ENCODE measurements around the gene TBC1D22A.
"Not testable (repeated sequence)": the region's sequence is repeated elsewhere in the genome, so short reads cannot be mapped to it uniquely, and the experiment has no call there.

TBC1D22A gene

DNA sequence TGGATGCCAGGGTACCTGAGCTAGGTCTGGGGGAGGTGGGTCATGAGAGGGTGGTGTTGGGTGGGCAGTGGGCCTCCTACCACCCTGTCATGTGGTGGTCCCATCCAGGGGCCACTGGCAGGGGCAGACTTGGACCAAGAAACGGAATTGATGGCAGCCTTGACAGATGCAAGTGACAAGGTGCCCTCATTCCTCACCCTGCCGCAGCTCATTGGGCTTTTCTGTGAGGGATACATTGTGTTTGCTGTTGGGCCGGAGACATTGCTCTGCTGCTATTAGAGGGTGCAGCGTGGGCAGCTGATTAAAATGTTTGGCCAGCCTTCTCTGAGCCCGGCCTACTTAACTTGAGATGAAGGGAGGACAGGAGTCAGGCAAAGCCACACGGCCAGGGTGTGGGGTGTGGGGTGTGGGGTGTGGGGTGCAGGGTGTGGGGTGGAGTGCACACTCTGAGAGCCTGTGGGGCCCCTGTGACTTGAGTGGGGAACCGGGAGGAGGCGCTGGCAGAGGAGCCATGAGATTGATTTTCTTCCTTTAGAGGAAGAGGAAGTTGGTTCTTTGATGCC, 351.5 kb downstream of the TBC1D22A start:
- no peak for DNase-seq

DNA sequence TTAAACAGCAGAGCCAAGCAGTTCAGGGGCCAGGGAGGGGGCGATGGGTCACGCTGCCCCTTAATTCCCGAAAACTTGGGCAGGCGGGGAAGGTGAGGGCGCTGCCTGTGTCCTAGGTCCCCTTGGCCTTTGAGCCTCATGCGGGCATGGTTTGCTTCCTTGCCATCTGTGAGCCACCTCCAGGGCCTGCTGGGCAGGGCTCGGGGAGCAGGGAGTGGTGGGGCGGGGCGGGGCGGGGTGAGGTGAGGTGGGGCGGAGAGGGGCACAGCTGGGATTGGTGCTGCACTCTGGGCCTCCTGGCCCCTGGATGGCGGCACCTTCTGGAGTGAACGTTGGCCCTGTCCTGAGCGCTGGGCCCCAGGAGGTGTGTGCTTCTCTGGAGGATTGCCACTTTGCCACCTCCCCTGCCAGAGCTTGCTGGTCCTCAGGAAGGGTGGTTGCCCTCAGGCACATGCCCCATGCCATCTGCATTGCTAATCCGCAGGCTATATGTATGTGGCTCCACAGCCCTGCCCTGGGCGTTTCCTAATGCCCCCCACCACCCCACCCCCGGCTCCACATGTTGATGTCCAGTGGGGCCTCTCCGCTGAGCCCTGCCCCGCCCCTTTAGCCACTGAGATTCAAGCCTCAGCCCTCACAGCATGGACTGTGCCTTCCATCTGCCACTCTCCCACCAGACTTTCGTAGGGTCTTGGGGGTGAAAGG, 352.5 kb downstream of the TBC1D22A start:
- no peak for DNase-seq

DNA sequence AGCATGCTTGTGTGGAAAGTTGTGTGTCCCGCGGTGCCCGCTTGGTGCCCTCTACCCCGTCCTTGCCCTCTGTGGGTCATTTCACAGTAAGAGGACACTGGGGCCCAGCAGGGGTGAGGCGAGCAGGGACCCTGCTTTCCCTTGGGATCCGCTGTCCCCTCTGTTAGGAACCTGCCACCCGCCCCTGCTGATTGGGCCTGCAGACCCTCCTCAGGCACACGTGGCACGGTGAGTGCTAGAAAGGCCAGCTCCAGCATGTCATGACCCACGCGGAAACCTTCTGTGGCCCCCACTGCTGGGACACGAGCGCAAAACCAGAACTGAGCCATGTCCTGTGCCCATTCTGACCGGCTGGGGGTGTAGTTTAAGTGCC, 353.1 kb downstream of the TBC1D22A start:
- DNase-seq: no peak

DNA sequence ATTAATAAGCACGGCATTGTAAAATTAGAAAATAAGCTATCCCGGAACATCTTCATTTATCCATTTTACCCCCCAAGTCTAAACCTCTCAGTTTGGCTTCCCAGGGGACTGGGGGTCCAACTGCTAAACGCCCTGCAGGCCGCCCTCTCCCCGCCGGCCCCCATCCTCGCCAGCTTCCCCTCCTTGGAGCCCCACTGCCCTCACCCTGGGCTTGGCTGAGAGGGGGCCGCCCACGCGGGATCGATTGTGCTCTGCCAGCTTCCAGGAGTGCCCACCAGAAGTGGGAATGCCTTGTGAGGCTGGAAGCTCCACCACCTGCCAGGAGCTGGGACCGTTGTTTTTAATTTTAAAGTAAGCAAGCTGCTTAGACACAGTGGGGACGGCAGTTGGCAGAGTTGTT, 353.5 kb downstream of the TBC1D22A start:
- no peak for DNase-seq

DNA sequence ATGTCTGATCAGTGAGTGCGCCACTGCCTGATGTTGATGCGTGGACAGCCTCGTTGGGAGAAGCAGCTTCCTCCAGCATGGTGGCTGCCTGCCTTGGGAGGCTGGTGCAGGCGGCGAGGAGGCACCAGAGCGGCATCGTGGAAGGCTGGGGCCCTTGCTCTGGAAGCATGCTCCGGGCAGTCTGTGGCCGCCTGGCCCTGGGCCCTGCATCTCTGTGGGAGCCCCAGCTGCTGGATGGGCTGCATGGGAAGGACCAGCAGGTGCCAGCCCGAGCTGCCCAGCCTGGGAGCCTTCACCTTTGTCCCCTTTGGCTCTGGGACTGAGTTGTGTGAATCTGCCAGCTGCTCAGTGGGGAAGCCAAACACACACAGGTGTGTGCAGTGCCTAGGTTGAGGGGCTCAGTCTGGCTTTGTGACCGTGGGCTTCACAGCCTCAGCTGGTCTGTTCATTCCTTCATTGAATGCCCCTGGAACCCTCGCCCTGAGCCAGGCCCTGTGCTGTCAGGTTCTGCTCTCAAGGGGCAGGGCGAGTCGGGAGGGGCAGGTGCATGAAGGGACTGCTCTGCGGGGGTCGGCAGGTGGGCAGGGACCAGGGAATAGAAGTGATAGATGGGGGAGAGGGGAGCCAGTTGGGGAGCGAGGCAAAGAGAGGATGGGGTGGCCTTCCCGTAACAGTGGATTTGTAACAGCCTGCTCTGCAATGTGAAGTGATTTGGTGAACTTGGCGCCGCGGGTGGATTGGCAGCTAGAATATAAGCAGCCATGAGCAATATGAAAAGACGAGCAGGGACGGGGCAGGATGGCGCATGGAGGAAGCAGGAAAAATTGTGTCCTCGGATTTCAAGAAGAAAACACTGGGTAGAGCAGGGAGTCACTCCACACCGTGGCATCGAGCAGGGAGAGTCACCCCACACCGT, 354.2 kb downstream of the TBC1D22A start:
- DNase-seq: no peak

DNA sequence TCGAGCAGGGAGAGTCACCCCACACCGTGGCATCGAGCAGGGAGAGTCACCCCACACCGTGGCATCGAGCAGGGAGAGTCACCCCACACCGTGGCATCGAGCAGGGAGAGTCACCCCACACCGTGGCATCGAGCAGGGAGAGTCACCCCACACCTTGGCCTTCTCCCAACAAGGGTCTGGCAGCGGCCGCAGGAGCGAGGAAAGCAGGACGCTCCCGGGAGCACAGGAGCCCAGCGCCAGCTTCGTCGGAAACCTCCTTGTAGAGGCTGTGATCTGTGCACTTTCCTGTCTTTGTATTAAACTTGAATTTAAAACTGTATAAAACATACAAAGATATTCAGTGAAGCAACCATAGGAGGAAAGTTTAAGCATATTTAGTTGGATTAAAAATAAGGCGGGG, 355.0 kb downstream of the TBC1D22A start:
- DNase-seq: not testable (repeated sequence)

DNA sequence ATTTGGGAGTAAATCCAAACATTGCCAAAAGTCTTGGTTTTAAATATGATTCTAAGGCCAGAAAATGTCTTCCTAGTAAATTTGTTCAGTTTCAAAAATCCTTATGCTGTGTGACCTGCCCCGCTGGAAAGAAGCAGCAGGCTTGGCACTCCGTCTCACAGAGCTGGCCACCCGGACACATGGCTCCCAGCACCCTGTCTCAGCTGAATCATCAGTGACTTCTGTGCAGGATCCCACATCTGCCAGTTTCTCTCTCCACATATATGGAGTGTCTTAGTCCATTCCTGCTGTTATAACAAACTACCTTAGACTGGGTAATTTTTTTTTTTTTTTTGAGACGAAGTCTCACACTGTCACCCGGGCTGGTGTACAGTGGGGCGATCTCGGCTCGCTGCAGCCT, 356.7 kb downstream of the TBC1D22A start:
- no peak for DNase-seq

DNA sequence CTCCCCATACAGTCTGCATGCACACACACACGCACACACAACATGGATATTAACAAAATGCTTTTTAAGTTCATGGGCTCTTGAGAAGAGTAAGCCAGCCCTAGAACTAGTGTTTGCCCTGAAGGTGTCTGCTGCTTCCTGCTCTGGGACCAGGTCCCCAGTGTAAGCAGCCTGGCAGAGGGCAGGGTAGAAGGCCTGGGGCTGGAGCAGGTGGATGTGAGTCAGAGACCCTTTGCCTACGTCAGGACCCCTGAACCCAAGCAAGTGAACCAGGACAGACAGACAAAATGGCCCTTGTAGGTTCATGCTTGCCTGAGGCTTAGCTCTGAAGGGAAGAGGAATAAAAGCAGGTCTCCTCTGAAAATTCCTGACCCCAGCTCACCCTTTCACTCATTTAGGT, 357.9 kb downstream of the TBC1D22A start:
- DNase-seq: no peak

DNA sequence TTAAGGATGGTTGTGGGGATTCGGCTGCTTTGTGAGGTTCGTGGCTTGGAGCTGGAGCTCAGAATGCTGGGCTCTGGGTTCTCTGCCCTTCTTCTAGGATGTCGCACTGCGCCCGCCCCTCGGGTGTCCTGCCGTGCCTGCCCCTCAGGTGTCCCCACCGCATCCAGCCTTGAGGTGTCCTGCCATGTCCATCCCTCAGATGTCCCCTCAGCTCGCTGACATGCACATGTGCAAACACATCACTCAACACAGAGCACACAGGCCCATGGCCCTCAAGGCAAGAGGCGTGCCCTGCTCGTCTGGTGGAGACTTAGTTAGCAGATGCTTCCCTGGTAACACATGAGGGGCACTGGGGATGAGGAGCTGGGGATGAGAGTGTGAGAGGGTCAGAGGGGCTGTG, 359.3 kb downstream of the TBC1D22A start:
- no peak for DNase-seq

DNA sequence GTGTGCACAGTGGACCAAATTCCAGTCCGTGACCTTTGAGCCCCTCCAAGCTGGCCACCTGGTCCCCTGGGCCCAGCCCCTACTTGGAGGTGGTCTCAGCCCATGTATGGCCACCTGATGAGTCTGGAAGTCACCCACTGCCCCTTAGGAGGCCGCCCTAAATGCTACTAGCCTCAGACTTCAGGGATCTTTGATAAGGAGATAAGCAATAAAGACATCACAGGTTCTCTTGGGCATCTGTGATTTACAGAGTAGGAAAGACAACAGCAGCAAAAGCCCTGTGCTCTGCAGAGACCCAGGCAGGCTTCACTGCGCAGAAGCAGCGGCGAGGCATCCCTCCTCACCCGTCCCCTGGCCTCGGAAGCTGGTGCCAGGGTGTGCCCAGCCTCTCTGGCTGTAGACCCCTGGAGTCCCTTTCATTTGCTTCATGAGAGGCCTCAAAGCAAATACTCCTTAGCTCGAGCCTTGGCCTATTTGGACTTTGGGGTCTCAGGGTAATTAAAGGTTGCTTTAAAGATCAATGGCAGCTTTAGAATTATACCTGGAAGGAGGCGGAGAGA, 360.1 kb downstream of the TBC1D22A start:
- DNase-seq: no peak

DNA sequence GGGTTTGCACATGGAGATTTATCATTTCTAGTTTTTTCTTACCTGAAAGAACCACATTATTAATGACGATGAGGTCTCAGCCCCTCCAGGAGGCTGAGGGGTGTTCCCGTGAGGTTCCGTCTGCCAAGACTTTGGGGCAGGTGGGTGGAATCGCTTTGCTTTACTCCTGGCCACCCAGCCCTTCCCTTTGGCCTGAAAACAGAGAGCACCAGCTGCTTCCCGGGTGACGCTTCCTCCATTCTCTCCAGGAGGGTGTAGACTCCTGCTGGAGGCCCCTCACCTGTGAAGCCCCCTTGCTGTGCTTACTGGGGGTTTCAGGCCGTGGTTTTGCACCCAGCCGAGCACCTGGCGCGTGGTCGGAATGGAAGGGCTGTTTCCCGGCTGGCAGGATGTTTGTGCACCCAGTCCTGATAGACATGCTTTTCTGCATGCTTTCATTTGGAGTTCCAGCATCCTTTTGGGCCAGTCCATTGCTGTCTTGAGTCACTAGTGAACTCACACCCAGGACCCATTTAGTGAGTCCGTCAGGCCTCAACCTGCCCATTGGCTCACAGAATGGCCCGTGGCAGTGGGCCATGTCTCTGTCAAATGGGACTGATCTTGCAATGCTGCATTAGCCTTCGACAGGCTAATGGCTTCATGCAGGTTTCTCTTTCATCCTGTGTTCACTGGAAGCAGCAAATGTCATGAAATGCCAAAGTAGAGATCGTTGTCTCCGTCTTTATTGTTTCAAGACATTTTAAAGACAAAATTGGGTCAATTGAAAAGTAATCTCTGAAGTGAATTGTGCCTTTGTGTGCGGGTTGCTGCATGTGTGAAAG, 360.8 kb downstream of the TBC1D22A start:
- DNase-seq: no peak

DNA sequence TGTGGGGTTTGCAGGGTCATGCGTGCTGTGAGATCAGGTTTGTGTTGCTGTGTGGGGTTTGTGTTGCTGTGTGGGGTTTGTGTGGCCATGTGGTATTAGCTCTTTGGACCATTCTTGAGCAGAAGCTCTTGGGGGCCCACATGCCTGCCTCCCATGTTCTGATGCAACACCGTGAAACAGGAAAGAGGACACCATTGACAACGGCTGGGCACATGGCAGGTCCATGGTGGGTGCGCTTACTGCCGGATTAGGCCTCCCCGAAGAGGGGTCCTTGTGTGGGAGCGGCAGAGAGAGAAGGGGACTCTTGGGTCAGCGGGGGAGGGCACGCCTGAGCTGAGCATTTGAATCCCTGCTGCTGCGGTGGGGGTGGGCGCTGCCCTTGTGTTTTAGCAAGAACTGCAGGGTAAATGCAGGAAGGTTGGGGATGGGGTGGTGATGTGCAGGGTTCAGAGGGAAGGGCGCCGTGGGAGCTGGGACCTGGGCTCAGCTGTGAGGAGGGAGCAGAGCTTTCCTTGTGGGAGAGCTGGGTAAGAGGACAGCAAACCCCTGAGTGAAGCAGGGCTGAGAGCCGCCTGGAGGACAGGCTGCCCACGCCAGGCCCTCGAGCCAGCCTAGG, 361.5 kb downstream of the TBC1D22A start:
- no peak for DNase-seq

DNA sequence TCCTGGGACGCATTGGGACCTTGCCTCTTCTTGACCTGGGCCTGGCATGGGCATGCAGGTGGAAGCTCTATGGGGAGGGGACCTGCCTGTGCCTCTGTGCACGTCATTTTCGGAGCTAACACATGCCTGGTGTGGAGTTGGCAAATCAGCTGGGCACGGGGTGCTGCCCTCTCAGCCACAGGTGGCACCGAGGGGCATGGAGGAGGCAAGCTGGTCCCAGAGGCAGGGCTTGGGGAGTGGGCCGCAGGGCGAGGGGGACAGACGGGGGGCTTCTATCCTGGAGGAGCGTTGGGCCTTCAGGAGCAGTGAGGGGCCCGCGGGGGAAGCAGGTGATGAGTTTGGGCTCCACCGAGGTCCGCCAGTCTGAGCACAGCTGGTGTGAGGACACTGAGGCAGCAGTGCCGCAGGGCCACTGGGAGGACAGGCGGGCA, 362.0 kb downstream of the TBC1D22A start:
- no peak for DNase-seq

DNA sequence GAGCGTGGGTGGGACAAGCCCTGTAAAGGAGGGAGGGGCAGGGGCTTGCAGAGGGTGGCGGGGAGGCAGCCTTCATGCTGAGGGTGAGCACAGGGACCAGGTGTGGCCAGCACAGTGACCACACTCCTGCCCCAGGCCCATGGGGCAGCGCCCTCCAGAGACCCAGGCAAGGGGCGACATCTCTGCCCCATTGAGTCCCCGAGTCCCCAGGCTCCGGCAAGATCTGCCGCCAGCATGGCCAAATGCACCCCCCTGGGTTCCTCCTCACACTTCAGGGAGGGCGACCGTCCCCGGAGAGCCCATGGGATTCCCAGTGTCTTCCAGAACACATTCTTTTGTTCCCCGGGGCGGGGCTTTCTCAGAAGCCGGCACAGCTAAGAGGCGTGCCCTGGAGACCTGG, 362.5 kb downstream of the TBC1D22A start:
- no peak for DNase-seq

DNA sequence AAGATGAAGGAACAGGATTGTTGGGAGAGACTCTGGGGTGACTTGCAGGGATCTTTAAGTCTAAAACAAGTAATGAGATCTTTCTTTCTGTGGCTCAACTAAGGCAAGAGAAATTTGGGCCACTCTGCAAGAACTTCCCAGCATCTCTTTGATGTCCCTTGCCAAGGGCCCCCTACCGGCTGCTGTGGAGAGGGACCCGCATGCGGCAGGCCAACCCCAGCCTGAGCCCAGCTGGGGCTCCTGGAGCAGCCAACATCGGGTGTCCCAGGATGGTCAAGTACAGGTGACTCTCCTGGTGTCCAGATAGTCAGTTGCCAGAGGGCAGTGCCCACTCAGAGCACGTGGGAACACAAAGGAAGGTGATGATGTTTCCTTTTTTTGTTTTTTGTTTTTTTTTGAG, 363.2 kb downstream of the TBC1D22A start:
- no peak for DNase-seq

DNA sequence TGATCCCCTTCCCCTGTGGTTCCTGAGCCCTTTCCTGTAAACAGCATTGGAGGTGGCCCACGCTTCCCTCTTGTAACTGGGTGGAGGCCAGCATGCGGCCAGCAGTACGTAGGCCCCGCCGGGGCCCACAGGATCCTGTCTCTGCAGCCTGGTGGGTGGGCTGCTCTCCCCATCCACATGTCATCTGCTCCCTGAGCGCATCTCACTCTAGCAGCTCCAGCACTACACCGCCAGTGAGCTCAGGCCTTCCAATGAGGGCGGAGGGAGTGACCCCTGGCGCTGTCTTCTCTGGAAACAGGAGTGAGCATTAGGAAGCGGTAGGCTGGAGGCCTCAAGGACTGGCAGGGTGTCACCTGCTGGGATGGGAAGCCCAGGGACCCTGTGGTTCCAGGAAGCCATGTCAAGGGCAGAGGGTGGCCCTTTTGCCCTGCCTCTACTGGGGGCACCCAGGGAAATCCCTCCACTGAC, 363.9 kb downstream of the TBC1D22A start:
- DNase-seq: no peak

DNA sequence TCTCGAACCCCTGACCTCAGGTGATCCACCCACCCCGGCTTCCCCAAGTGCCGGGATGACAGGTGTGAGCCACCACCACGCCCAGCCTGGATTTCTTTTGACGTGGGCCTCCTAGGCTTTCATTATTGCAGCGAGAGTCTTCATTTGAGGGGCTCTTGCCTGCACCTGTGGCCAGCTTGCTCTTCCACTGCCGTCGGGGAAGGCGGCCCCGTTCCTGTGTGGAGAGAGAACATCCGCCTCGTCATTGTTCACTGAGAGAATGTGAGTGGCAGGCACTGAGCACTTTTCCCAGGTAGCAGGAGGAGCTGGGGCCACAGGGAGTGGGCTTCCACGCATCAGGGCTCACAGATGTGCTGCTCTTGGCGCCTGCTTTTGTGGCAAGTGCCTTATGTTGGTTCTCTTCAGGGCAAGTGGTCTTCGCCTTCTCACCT, 365.0 kb downstream of the TBC1D22A start:
- no peak for DNase-seq

DNA sequence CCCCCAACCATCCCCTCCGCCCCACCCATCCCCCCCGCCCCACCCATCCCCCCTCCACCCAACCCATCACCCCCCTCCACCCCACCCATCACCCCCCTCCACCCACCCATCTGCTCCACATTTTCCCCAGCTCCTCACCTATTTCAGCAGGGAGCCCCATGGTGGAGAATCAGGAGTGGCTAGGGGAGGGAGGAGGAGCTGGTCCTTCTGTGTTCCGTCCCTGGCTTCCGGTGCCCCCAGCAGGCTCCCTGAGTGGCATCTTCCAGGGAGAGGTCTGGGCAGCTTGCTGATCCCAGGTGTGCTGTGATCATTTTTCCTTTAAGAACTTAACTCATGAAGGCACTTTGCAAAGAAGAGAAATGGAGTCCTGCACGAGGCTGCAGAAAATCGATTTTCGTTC, 365.8 kb downstream of the TBC1D22A start:
- DNase-seq: no peak

DNA sequence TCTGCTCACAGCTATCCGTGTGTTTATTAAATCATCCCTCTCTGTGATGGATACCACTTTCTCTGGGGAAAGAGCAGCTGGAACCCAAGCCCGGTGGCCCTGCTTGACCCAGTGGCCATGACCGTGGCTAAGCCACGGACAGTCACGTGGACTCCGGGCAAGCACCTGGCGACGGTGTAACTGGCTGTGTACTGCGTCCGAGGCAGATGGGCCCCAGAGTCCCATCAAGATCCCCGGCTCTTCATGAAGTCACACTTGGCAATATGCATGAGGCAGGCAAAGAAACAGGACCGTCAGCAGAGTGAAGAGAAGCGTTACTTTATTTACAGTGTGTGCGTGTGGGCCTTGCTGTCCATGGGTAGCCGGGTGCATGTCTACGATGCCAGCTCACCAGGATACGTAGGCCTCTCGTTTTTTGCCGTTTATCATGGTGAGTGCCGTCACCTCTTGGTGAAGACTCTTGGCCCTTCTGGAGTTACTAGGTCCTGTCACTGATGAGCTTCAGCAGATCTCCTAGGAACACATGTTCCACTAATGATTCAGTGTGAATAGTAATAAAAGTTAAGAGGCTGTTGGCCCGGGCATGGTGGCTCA, 366.3 kb downstream of the TBC1D22A start:
- DNase-seq: no peak

DNA sequence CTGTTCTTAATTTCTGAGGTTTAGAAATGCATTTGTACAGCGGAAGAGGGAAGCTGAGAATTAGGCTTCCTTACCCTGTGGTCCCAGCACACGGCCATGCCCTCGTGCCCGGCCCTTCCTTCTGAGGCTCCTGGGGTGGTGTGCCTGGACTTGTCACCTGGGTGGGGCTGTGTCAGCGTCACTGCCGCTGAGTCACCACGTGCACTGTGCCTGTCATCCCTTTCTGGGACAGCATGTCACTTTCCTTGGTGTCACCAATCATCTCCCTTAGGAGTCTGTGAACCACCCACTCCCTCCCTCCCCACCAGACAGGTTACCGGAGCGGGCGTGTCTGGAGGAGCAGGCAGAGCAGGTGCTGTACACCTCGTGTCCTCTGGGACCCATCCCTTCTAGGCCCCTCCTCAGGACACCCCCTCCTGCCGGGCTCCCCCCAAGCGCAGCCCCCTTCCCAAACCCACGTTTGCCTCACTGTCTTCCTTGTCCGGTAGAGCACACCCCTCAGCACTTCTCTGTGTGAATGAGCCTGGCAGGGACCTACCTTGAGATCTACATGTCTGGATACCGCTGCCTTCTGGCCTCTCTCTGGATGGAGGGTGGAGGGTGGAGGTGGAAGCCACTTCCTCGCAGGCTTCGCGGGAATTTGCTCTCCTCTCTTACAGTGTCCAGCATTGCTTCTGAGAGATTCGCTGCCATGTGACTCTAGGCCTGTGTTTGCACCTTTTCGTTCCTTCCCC, 367.6 kb downstream of the TBC1D22A start:
- DNase-seq: peak in 1 of 51 donors; percentile 7

Measured in hypothalamus (tissue), 51 donors.